ENCODE measurements around the gene TTN.

TTN gene

DNA sequence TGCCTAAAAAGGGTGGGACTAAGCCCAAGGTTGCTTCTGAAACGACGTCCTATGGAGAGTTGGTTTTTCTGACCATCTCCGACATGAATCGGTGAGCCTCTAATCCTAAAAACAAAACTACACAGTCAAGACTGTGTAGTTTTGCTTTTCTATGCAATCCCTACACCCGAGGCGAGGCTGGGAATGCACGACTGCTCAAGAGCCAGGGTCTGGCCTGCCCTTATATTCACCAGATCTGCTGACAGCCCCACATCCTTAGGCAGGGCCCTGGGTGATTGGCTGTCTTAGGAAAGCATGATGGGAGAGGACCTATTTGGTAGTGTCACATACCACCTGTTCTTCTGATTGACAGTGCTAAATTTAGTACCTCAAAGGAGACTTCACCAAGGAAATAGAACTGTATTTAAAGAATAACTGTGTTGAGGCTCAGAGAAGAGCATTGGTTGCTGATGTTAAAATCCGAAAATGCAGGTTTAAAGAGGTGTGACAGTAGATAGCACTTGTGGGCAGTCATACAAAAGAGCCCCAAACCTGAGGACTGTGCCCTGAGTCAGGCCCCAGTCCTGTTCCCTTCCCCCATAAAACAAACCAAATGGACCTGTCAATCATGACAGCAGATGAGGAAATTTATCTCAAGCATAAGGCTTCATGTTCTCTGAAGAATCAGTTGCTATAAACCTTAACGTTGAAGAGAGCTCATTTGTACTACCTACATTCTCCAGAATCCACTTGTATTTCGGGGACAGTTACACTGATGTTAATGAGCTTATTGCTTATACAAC is at the start of gene TTN:
TSS of gene TTN (minus strand) at position 197 of the 782 bp plus-strand sequence. CDS start 2,781 bp downstream, outside the sequence.
- DNase-seq (ENCODE audit: low read depth), result no peak

GRCh38 chr2:178855151-178855550 is 47.9 kb upstream of the TTN start:
- no peak for DNase-seq (ENCODE audit: low read depth)

GRCh38 chr2:178848335-178848734 is 41.1 kb upstream of the TTN start:
- DNase-seq (ENCODE audit: low read depth), result no peak

GRCh38 chr2:178846458-178846802 is 39.2 kb upstream of the TTN start:
- DNase-seq (ENCODE audit: low read depth), result no peak

- no peak for DNase-seq (ENCODE audit: low read depth)
These were observed 38.6 kb upstream of the TTN start for GRCh38 chr2:178845566-178846457.

DNA sequence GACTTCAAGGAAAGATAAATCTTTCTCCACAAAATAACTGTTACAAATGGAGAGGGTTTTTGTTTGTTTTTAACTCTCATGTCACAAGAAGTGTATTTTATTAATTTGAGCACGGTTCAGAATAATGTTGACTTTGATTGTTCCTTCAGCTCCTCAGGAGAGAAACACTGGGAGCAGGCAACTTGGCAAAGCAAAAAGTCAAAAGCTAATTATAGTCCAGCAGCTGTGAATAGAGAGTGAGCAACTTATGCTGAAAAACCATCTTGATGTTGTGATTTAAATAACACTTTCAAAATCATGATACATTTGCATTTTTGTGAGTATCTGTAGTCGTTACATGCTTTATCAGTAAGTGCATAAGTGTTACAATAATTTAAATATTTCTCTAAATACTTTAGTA is 37.5 kb upstream of the TTN start:
- no peak for DNase-seq (ENCODE audit: low read depth)

GRCh38 chr2:178844269-178844668 is 37.0 kb upstream of the TTN start:
- DNase-seq (ENCODE audit: low read depth), result no peak

- no peak for DNase-seq (ENCODE audit: low read depth)
These were observed 36.5 kb upstream of the TTN start for GRCh38 chr2:178843697-178844096.

GRCh38 chr2:178836807-178837206 is 29.6 kb upstream of the TTN start:
- no peak for DNase-seq (ENCODE audit: low read depth)

GRCh38 chr2:178834086-178834485 is 26.9 kb upstream of the TTN start:
- DNase-seq (ENCODE audit: low read depth), result no peak

GRCh38 chr2:178833382-178833781 is 26.2 kb upstream of the TTN start:
- DNase-seq (ENCODE audit: low read depth), result no peak

DNA sequence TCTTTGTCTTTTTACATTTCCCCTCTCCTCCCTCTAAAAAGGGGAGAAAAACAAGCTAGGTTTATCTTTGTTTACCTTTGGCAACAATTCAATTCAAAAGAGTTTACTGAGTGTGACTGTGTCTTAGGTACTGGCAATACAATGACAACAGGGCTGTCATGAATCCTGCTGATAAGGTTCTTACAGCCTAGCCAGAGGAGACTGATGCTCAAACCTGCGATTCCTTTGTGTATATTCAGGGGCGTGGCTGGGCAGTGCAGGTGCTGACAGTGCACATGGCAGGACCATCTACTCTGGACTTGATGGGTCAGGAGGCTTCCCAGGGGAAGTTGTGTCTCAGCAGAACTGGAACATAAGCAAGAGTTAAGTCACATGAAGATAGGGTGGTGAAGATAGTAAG is 23.2 kb upstream of the TTN start:
- no peak for DNase-seq (ENCODE audit: low read depth)

GRCh38 chr2:178829981-178830380 is 22.8 kb upstream of the TTN start:
- no peak for DNase-seq (ENCODE audit: low read depth)

DNA sequence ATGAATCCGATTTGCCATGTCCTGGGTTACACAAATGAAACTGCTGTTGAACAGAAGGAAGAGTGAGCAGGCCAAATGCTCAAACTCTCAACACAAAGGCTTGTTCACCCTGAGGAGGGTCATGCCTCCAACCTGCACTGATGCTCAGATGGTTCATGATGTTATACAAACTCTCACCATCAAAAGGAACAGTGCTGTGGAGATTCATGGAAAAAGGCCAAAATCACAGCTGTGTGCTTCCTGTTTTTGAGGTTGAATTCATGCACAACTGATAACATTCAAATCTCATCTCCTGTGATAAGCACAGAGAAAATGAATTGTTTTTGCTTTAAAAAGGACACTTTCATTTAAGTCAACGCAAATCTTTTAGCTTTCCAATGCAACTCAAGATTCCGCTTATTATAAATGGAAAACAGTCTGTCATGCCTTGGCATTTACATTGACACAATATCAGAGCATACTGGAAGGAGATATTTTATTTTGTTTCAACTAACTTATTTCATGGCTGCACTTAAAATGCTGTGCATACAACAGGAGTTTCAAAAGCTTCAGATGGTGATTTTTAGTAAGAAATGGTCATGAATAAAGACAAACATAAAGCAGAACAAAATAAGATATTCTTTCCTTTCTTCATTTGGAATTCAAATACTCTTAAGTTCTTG is 22.2 kb upstream of the TTN start:
- DNase-seq (ENCODE audit: low read depth), result no peak

GRCh38 chr2:178828486-178828881 is 21.3 kb upstream of the TTN start:
- DNase-seq (ENCODE audit: low read depth), result no peak

DNA sequence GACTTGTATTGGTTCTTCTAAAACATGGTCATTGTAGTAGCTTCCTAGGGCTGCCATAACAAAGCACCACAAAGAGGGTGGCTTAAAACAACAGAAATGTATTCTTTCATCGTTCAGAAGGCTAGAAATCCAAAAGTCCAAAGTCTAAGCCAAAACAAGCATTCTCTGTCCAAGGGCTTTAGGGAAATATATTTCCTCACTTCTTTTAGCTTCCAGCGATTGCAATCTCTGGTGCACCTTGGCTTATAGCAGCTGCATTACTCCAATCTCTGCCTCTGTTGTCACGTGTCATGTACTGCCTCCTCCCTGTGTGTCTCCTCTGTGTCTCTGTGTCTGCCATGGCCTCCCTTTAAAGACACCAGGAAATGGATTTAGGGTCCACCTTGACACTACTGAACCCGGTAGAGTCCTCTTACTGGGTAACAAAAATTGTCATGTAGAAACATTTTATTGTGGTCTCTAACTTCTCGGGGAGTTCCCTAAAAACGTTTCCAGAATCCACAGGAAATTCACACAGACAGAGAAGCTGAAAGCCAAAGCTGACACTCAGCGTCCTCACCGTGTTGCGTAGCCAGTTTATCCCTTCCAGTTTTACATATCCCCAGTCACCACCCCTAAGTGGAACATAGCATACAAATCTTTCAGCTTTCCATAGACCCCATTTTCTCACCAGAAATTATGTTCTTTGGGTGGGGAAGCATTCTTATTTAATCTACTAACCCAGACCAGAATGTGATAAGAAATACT is 20.7 kb upstream of the TTN start:
- no peak for DNase-seq (ENCODE audit: low read depth)

DNA sequence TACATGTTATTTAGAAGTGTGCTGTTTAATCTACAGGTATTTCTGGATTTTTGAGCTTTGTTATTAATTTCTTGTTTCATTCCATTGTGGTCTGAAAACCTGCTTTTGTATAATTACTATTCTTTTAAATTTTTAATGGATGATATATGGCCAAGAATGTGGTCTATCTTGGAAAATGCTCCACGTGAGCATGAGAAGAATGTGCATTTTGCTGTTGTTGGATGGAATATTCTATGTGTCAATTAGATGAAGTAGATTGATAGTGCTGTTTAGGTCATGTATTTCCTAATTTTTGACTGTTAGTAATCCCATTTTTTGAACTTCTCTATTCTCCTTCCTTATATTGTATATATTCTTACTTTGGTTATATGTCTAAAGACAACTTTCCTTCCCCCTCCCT is 19.9 kb upstream of the TTN start:
- no peak for DNase-seq (ENCODE audit: low read depth)

DNA sequence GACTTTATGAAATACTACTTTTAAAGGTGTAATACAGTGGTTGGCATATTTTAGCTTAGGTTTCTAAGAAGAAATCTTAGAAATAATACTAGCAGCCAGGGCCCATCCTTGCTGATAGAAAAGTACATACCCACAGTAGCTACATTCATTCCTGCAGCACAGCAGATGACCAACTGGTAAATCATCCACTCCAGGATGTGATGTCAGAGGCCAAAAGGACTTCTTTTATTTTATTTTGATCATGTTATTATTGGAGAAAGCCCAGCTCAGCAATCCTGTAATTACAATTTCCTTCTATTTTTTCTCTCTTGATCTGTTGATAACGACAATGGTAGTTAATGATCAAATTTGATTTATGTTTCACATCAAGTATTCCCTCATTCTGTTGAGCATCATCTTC is 18.0 kb upstream of the TTN start:
- no peak for DNase-seq (ENCODE audit: low read depth)

GRCh38 chr2:178824181-178824580 is 17.0 kb upstream of the TTN start:
- DNase-seq (ENCODE audit: low read depth), result no peak

DNA sequence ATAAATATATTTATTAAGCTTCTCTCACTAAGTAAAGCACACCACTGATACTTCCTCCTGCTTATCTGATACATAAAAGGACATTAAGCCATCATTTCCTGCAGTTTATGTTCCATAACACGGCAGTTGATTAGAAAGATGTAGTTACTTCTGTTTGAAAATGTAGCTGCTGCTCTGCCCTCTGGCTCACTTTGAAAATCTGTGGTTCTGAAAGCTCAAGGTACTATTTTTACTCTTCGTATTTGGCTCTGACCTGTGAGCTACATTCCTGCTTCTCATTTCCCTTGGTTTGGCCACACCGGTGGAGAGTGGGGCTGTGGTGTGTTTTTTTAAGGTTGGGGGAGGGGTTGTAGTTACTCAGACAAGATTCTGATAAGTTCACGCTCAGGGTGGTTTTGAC is 12.8 kb upstream of the TTN start:
- no peak for DNase-seq (ENCODE audit: low read depth)

GRCh38 chr2:178819147-178819875 is 12.1 kb upstream of the TTN start:
- DNase-seq (ENCODE audit: low read depth), result no peak

All from stimulated activated CD8-positive, alpha-beta memory T cell treated with anti-CD3 and anti-CD28 coated beads, Interleukin-7, amount 100 ng/mL, for 24 hours (primary cell).